NAMALWA (cell line): Measurements from ENCODE around the gene MGAT3.

Source experiments
- DNase-seq: peaks from one replicate; pipeline ENCODE4 v3.0.0-alpha.2; 2015; ENCODE audit warnings: low spot score

Gene MGAT3

GRCh38 chr22:39471381-39472141 lies 14.7 kb downstream of the MGAT3 start:
- DNase-seq: no peak

- DNase-seq: peak; percentile 33
These were observed 16.1 kb downstream of the MGAT3 start for GRCh38 chr22:39472570-39473556.

GRCh38 chr22:39473851-39474250 lies 17.0 kb downstream of the MGAT3 start:
- DNase-seq: no peak

DNA sequence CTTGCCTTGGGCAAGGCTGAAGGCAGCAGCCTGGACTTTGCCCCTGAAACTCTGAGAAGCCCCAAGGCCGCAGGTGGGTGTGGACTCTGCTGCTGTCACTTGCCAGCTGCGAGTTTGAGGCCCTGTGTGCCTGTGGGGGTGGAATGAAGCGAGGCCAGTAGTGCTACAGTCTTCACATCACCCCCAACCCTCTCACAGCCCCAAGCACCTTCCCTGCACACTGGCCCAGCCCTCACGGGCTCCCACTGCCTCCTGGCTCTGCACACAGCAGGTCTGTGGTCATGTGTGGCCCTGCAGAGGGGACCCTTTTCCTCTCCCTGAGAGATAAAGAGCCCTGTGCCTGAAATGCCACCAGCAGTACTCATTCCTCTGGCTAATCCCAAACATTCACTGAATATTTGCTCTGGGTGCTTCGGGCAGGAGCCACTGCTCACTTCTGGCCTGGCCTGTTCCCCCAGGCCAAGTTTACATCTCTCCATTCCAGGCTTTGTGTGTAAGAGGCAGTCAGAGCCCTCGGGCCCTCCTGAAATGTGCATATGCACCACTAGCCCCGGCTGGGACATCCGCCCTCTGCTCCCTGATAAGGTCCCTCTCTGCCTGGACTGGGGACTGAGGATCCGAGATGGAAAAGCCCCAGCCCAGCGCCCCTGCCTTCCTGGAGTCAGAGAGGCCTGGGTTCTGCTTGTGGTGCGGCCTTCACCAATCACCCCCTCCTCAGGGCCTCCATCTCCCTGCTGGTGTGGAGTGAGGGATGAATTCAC lies 17.7 kb downstream of the MGAT3 start:
- no peak for DNase-seq

GRCh38 chr22:39475337-39475736 lies 18.5 kb downstream of the MGAT3 start:
- no peak for DNase-seq

- DNase-seq: no peak
These were observed 19.1 kb downstream of the MGAT3 start for GRCh38 chr22:39475902-39476301.

- DNase-seq: no peak
These were observed 19.9 kb downstream of the MGAT3 start for GRCh38 chr22:39476664-39477063.

DNA sequence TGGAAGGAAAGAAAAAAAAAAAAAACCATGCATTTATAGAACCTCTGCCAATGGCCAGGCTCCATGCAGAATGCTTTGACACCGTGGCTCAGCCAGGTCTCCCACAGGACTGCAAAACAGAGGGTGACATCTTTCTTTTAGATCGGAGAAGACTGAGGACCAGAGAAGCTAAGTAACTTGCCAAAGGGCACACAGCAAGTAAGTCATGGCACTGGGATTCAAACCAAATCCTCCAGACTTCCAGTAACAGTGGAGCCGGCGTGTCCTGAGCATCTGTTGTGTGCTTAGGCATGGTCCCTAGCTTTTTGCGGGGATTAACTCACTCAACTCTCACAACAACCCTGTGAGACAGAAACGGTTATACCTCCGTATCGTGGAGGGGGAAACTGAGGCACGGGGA lies 20.7 kb downstream of the MGAT3 start:
- DNase-seq: no peak

GRCh38 chr22:39478441-39478850 lies 21.6 kb downstream of the MGAT3 start:
- DNase-seq: no peak

- no peak for DNase-seq
These were observed 22.4 kb downstream of the MGAT3 start for GRCh38 chr22:39479254-39479653.

DNA sequence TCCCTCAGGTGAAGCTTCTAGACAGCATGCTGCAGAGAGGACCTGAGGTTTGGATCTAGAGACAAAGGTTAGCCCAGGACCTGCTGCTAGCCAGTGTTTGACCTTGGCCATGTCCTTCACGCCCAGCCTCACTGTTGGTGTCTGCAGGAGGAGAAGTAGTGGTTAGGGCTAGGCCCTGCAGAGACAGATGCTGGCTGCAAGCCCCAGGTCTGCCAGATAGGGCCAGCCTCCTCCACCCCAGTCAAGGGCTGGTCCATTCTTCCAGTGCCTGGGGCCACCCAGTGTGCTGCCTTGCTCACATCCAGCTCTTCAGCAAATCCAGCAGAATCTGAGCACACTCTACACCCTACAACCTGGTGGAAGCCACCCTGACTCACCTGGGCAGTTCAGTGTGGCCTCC lies 23.7 kb downstream of the MGAT3 start:
- no peak for DNase-seq

DNA sequence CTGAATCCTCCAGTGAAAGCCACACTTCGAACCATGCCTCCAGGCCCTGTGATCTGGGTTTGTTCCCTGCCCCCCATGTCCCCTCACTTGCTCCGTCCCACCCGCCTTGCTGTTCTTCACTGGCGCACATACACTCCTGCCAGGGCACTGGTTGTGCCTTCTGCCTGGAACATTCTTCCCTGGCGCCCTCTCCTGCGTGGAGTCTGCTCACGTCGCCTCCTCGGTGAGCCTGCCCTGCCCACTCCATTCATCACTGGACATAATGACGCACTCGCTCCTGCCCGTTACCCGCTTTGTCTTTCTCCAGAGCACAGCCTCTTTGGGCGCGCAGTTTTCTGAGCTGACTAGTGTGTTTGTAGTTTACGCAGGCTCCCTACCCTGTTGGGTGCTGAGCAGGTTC lies 24.2 kb downstream of the MGAT3 start:
- no peak for DNase-seq

- DNase-seq: no peak
These were observed 24.8 kb downstream of the MGAT3 start for GRCh38 chr22:39481595-39481994.

- DNase-seq: no peak
These were observed 26.0 kb downstream of the MGAT3 start for GRCh38 chr22:39482768-39483167.

- DNase-seq: no peak
These were observed 30.4 kb downstream of the MGAT3 start for GRCh38 chr22:39486951-39487825.

DNA sequence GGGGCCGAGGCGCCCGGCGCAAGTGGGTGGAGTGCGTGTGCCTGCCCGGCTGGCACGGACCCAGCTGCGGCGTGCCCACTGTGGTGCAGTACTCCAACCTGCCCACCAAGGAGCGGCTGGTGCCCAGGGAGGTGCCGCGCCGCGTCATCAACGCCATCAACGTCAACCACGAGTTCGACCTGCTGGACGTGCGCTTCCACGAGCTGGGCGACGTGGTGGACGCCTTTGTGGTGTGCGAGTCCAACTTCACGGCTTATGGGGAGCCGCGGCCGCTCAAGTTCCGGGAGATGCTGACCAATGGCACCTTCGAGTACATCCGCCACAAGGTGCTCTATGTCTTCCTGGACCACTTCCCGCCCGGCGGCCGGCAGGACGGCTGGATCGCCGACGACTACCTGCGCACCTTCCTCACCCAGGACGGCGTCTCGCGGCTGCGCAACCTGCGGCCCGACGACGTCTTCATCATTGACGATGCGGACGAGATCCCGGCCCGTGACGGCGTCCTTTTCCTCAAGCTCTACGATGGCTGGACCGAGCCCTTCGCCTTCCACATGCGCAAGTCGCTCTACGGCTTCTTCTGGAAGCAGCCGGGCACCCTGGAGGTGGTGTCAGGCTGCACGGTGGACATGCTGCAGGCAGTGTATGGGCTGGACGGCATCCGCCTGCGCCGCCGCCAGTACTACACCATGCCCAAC lies 31.2 kb downstream of the MGAT3 start:
- no peak for DNase-seq

DNA sequence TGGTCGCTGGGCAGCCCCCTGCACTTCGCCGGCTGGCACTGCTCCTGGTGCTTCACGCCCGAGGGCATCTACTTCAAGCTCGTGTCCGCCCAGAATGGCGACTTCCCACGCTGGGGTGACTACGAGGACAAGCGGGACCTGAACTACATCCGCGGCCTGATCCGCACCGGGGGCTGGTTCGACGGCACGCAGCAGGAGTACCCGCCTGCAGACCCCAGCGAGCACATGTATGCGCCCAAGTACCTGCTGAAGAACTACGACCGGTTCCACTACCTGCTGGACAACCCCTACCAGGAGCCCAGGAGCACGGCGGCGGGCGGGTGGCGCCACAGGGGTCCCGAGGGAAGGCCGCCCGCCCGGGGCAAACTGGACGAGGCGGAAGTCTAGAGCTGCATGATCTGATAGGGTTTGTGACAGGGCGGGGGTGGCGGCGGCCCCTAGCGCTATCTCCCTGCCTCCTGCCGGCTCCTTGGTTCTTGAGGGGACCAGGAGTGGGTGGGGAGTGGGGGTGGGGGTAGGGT lies 31.8 kb downstream of the MGAT3 start:
- no peak for DNase-seq

DNA sequence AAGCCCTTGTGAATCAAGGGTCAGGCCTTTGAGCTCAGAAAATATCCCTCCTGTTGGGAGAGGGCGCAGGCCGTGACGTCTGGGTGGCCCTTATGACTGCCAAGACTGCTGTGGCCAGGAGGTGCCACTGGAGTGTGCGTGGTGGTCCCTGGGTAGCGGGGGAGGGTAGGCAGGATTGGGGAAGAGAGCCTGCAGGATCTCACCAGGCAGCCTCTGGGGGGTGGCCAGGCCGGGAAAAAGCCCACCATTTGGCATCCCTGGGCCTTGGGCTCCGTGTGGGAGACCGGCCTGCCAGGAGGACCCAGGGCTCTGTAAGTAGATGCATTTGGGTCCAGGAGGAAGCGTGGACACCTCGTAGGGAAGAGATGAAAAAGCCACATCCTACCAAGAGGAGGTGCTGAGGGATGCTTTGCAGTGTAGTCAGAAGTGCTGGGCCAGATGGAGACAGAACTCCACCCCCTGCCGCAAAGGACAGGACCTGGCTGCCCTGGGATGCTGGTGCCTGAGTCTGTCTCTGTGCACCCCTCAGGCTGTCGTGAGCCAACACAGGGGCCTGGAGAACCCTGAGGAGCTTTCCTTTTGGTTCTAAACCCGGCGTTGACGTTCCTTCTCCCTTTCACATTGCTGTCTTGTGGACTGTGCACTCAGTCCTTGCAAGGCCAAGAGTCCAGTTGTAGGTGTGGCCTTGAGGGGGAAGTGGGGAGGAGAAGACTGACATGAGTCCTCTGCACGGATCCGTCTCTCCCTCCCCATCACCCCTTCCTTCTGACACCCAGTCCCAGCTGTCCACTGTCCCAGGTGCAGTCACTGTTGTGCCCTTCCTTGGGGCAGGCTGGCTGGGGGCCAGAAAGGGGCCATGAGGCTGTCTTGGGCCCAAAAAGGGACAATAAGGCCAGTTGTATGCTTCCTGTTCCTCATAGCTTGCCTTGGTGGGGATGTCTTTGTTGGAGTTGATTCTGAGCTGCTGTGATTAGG lies 32.6 kb downstream of the MGAT3 start:
- no peak for DNase-seq

GRCh38 chr22:39490135-39490798 lies 33.5 kb downstream of the MGAT3 start:
- peak; percentile 93 for DNase-seq
